ES-I3 (cell line): ENCODE measurements around the gene SMIM3.
"Not testable (repeated sequence)": the region's sequence is repeated elsewhere in the genome, so short reads cannot be mapped to it uniquely, and the experiment has no call there.

Experiments
- H3K36me3 ChIP-seq: 2 replicates; pipeline ENCODE4 v1.6.1; 2013; ENCODE audit warnings: mild to moderate bottlenecking, low read length, control low read depth, moderate library complexity; ENCODE audit not compliant: insufficient read depth
- H3K4me1 ChIP-seq: 2 replicates; pipeline ENCODE4 v1.6.1; 2013; ENCODE audit warnings: mild to moderate bottlenecking, control low read depth, low read length; ENCODE audit not compliant: insufficient read depth
- H3K9ac ChIP-seq: 2 replicates; pipeline ENCODE4 v1.6.1; 2013; ENCODE audit warnings: low read depth, mild to moderate bottlenecking, low read length, moderate library complexity
- H3K9me3 ChIP-seq: 2 replicates; pipeline ENCODE4 v1.6.1; 2013; ENCODE audit warnings: mild to moderate bottlenecking, low read length, moderate library complexity; ENCODE audit not compliant: control insufficient read depth, insufficient read depth

Gene SMIM3

GRCh38 chr5:150794927-150795326 is 16.4 kb downstream of the SMIM3 start:
- no peaks in the 10 kb centered on the region for H3K9me3 ChIP-seq
- H3K9ac ChIP-seq: no peak overlapping the region
- no peaks in the 10 kb centered on the region for H3K36me3 ChIP-seq
- peaks cover 4% of the 10 kb centered on the region; the same call in 1 of the 2 replicates for H3K4me1 ChIP-seq

- no peaks in the 10 kb centered on the region for H3K36me3 ChIP-seq
- H3K9me3 ChIP-seq: no peaks in the 10 kb centered on the region
- no peak overlapping the region for H3K9ac ChIP-seq
- no peaks in the 10 kb centered on the region for H3K4me1 ChIP-seq
Measured at GRCh38 chr5:150797384-150797783, 18.8 kb downstream of the SMIM3 start.

- Histone ChIP-seq H3K36me3 (no peaks in the 10 kb centered on the region), H3K4me1 (no peaks in the 10 kb centered on the region), H3K9me3 (no peaks in the 10 kb centered on the region), H3K9ac (peak overlapping the region; percentile 41)
Measured at GRCh38 chr5:150801117-150801927, 22.8 kb downstream of the SMIM3 start.

- H3K36me3 ChIP-seq: no peaks in the 10 kb centered on the region
- H3K9me3 ChIP-seq: no peaks in the 10 kb centered on the region
- H3K4me1 ChIP-seq: no peaks in the 10 kb centered on the region
- no peak overlapping the region for H3K9ac ChIP-seq
Measured at GRCh38 chr5:150804388-150804787, 25.8 kb downstream of the SMIM3 start.

DNA sequence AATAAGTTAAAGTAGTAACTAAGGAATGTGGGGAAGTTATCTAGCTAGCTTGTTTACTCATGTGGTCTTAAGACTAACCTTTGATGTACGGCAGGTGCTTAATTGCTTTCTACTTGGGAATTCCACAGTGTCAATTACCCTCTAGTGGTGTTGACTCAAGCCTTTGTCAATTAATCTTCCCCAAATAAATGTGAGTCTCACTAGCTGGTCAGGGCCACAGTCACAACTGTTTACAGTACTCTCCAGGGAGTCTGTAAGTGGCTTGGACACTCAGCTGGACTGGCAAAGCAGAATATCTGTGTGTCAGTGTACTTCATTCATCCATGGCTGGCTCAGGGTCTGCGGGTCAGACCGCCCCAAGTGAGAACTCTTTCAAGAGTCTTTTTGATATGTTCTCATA is 30.8 kb downstream of the SMIM3 start:
- Histone ChIP-seq H3K9me3 (no peaks in the 10 kb centered on the region), H3K36me3 (no peaks in the 10 kb centered on the region), H3K4me1 (no peaks in the 10 kb centered on the region), H3K9ac (no peak overlapping the region)

- Histone ChIP-seq H3K9ac (no peak overlapping the region), H3K36me3 (no peaks in the 10 kb centered on the region), H3K9me3 (no peaks in the 10 kb centered on the region), H3K4me1 (no peaks in the 10 kb centered on the region; the same call in 1 of the 2 replicates)
Measured at GRCh38 chr5:150815010-150815409, 36.5 kb downstream of the SMIM3 start.

- H3K9ac ChIP-seq: no peak overlapping the region
- H3K4me1 ChIP-seq: no peaks in the 10 kb centered on the region; the same call in 1 of the 2 replicates
- no peaks in the 10 kb centered on the region for H3K9me3 ChIP-seq
- no peaks in the 10 kb centered on the region for H3K36me3 ChIP-seq
Measured at GRCh38 chr5:150816946-150817345, 38.4 kb downstream of the SMIM3 start.

DNA sequence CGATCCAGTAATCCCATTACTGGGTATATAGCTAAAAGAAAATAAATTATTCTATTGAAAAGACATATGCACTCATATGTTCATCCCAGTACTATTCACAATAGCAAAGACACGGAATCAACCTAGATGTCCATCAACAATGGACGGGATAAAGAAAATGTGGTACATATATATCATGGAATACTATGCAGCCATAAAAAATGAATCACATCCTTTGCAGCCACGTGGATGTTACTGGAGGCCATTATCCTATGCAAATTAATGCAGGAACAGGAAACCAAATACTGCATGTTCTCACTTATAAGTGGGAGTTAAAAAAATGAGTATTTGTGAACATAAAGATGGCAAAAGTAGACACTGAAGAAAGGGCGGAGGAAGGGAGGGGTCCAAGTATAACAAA is 51.2 kb downstream of the SMIM3 start:
- H3K9me3 ChIP-seq: no peaks in the 10 kb centered on the region

DNA sequence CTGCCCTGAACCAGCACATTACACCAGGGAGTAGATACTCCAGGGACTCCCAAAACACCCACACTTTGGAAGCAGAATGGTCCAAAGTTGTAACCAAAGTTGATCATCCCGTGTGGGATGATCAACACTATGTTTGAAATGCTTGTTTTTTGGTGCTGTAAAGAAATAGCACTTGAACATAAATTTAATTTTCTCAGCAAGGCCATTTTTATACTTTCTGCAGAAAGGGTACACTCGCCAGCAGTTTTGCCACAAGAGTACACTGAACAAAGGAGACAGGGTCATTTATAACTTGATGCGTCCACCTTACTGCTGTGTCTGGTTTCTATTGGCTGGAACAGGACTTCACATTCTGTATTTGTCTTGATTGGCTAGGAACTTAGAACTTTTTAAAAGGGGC is 53.3 kb downstream of the SMIM3 start:
- H3K4me1 ChIP-seq, H3K9me3 ChIP-seq, H3K9ac ChIP-seq, H3K36me3 ChIP-seq: not testable (repeated sequence)

More for the DNA sequence above, 51.2 kb downstream of the SMIM3 start:
- H3K4me1 ChIP-seq: no peaks in the 10 kb centered on the region
- H3K9ac ChIP-seq: no peak overlapping the region
- H3K36me3 ChIP-seq: no peaks in the 10 kb centered on the region

DNA sequence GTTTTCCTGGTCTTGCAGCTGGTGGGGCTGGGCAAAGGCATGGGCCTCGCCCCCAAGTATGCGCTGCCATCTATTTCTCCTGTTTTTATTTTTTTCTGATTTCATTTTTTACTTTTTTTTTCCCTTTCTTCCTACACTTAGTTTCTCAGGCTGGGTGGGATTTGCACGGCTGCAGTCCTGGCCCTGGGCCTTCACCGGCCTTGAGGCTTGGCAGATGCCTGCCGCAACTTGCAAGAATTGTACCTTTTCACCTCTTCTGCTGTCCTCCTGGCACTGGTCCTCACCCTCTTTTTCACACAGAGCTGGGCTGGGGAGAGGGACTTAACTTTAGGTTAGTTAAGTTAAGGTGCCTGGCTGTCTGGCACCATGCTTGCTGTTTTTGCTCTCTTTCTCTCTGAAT is 57.5 kb downstream of the SMIM3 start:
- H3K9ac ChIP-seq: no peak overlapping the region
- H3K4me1 ChIP-seq: no peaks in the 10 kb centered on the region
- H3K36me3 ChIP-seq: no peaks in the 10 kb centered on the region
- H3K9me3 ChIP-seq: no peaks in the 10 kb centered on the region

DNA sequence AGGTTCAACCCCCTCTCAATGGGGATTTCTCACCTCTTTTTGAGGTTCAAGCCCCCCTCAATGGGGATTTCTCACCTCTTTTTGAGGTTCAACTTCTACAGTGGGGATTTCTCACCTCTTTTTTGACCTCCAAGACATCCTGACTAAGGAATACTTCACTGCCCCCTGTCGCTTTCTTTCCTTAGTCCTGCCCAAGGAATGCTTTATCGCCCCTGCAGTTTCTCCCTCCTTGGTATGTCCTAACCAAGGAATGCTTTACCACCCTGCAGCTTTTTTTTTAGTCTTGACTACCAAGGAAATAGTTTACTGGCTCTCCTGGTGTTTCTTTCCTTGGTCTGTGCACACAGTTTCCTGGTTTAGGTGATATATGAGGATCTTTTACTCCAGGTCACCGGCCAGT is 58.1 kb downstream of the SMIM3 start:
- Histone ChIP-seq H3K9me3 (no peaks in the 10 kb centered on the region), H3K36me3 (no peaks in the 10 kb centered on the region), H3K9ac (no peak overlapping the region), H3K4me1 (no peaks in the 10 kb centered on the region)

DNA sequence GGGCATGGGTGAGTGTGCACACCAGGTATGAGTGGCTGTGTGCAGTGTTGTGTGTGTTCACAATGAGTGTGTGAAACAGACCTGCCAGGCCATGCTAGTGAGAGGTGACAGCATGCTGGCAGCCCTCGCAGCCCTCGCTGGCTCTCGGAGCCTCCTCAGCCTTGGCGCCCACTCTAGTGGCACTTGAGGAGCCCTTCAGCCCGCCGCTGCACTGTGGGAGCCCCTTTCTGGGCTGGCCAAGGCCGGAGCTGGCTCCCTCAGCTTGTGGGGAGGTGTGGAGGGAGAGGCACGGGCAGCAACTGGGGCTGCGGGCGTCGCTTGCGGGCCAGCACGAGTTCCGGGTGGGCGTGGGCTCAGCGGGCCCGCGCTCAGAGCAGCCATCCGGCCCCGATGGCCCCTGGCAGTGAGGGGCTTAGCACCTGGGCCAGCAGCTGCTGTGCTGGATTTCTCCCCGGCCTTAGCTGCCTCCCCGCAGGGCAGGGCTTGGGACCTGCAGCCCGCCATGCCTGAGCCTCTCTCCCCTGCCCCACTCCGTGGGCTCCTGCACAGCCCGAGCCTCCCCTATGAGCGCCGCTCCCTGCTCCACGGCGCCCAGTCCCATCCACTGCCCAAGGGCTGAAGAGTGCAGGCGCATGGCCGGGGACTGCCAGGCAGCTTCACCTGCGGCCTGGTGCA is 66.8 kb downstream of the SMIM3 start:
- H3K36me3 ChIP-seq, H3K9ac ChIP-seq, H3K4me1 ChIP-seq, H3K9me3 ChIP-seq: not testable (repeated sequence)

- not testable (repeated sequence) for H3K9ac ChIP-seq, H3K9me3 ChIP-seq, H3K36me3 ChIP-seq, H3K4me1 ChIP-seq
Measured at GRCh38 chr5:150846308-150846653, 67.7 kb downstream of the SMIM3 start, which contains the start of gene IRGM. IRGM (plus strand) TSS chr5:150846521; CDS start chr5:150848124, 1,603 bp downstream.
